OCI-LY7 (cell line): Measurements from ENCODE around the gene WDR5. TPM values are rescaled to one million over a fixed set of nuclear protein-coding genes. Genes with fewer than 3 reads are reported as not detected.

Source experiments
- BruUV-seq: library from RNA; stranded (reverse); fragments of 400-500 nt; replicated peaks from 2 replicates; lab custom pipeline; 2021; lab: Mats Ljungman, UMichigan
- CTCF ChIA-PET: fragments of 300-600 bp; sonication (Branson Sonifier 250); formaldehyde crosslinking; loops from one replicate; lab custom pipeline; 2022; ENCODE audit warnings: antibody characterized with exemption; ENCODE audit not compliant: unreplicated experiment; lab: Charles Lee
- POLR2A ChIA-PET: fragments of 300-600 bp; sonication (Branson Sonifier 250); formaldehyde crosslinking; loops from one replicate; lab custom pipeline; 2022; ENCODE audit warnings: antibody characterized with exemption; lab: Charles Lee
- DNase-seq: peaks from one replicate; pipeline ENCODE4 v3.0.0-alpha.2; 2015; ENCODE audit warnings: low spot score
- H2AFZ ChIP-seq: fragments of 200-600 bp; sonication (generic), shearing (Covaris generic); 2 replicates; pipeline ENCODE4 v1.6.1; 2014; ENCODE audit warnings: mild to moderate bottlenecking, antibody characterized with exemption, low read length, moderate library complexity
- H3K27ac ChIP-seq: fragments of 200-600 bp; sonication (generic); 2 replicates; pipeline ENCODE4 v1.5.1; 2014; ENCODE audit warnings: mixed run types, low read depth, mild to moderate bottlenecking, moderate library complexity, low read length, inconsistent platforms; ENCODE audit not compliant: poor library complexity, severe bottlenecking
- H3K36me3 ChIP-seq: fragments of 200-600 bp; sonication (generic); 2 replicates; pipeline ENCODE4 v1.6.1; 2014; ENCODE audit warnings: mild to moderate bottlenecking, antibody characterized with exemption, low read length, moderate library complexity, mixed read lengths; ENCODE audit not compliant: insufficient read depth
- H3K4me1 ChIP-seq: fragments of 200-600 bp; sonication (generic); 2 replicates; pipeline ENCODE4 v1.5.1; 2014; ENCODE audit warnings: mild to moderate bottlenecking, low read length; ENCODE audit not compliant: insufficient read depth, poor library complexity, severe bottlenecking
- H3K4me2 ChIP-seq: fragments of 200-600 bp; sonication (generic); 2 replicates; pipeline ENCODE4 v1.6.1; 2014; ENCODE audit warnings: mild to moderate bottlenecking, low read length
- H3K4me3 ChIP-seq: fragments of 200-600 bp; sonication (generic); 2 replicates; pipeline ENCODE4 v1.5.1; 2014; ENCODE audit warnings: mild to moderate bottlenecking, low read depth, low read length; ENCODE audit not compliant: poor library complexity, severe bottlenecking
- H3K79me2 ChIP-seq: fragments of 200-600 bp; sonication (generic); 2 replicates; pipeline ENCODE4 v1.6.1; 2016; ENCODE audit warnings: low read depth, mild to moderate bottlenecking, low read length, moderate library complexity, mixed read lengths; ENCODE audit not compliant: insufficient read depth
- H3K9me2 ChIP-seq: fragments of 200-600 bp; sonication (generic); 2 replicates; pipeline ENCODE4 v1.6.1; 2016; ENCODE audit warnings: mild to moderate bottlenecking, low read length, mixed read lengths; ENCODE audit not compliant: insufficient read depth
- H3K9me3 ChIP-seq: fragments of 200-600 bp; sonication (generic); 2 replicates; pipeline ENCODE4 v1.6.1; 2014; ENCODE audit warnings: mild to moderate bottlenecking, mixed run types, low read length, mixed read lengths
- H4K20me1 ChIP-seq: fragments of 200-600 bp; sonication (generic); 2 replicates; pipeline ENCODE4 v1.6.1; 2014; ENCODE audit warnings: mild to moderate bottlenecking, antibody characterized with exemption, low read length, moderate library complexity, mixed read lengths; ENCODE audit not compliant: insufficient read depth
- CTCF ChIP-seq: fragments of 200-600 bp; sonication (generic); conservative IDR thresholded peaks from 2 replicates; pipeline ENCODE4 v1.5.1; 2014; ENCODE audit warnings: mild to moderate bottlenecking, antibody characterized with exemption, low read length, moderate library complexity, mixed read lengths
- EZH2phosphoT487 ChIP-seq: fragments of 200-600 bp; sonication (generic); IDR thresholded peaks from 2 replicates; pipeline ENCODE4 v1.6.1; 2018; ENCODE audit warnings: low read depth, borderline replicate concordance, mild to moderate bottlenecking, mixed run types, antibody characterized with exemption, low read length, moderate library complexity, mixed read lengths
- intact Hi-C: fragments of 100-400 bp; cut with micrococcal nuclease; formaldehyde crosslinking; loops from one replicate; pipeline ENCODE4 v1.10.0; 2022; ENCODE audit not compliant: unreplicated experiment
- total RNA-seq, 2 experiments: library from RNA; depleted of rRNA in 1 of 2; stranded (reverse); fragments of >200 nt in 1 of 2; shearing (Covaris generic) in 1 of 2; gene quantifications; 2 replicates each; pipeline ENCODE4 v1.2.3, GENCODE V29; 2014 to 2022

The WDR5 gene
- total RNA-seq, 2 experiments from 2014 or later: 32.5 to 44.6 TPM

GRCh38 chr9:134146774-134147493 is 11.1 kb downstream of the WDR5 start:
- no peak for DNase-seq
- Histone ChIP-seq H2AFZ (no peak overlapping the region), H4K20me1 (no peaks in the 10 kb centered on the region), H3K79me2 (no peaks in the 10 kb centered on the region), H3K9me3 (no peaks in the 10 kb centered on the region), H3K36me3 (peaks cover 86% of the 10 kb centered on the region), H3K9me2 (no peaks in the 10 kb centered on the region), H3K4me2 (no peak overlapping the region), H3K4me3 (no peak overlapping the region), H3K27ac (no peak overlapping the region), H3K4me1 (no peaks in the 10 kb centered on the region)
- no peak for TF ChIP-seq CTCF
- no peak for TF ChIP-seq EZH2phosphoT487
- no TSS peak for BruUV-seq
- intact Hi-C loops: no loop called here
- ChIA-PET CTCF (no interaction called here), POLR2A (interaction anchor here (0.6 kb wide), 1 partner anchor 13 kb away, joined by 3 read pairs; no protein-coding TSS in a partner anchor)

- POLR2A ChIA-PET: interaction anchor here (0.5 kb wide), 1 partner anchor 257 kb away, joined by 4 read pairs; no protein-coding TSS in a partner anchor
- Histone ChIP-seq H2AFZ (no peak overlapping the region), H3K4me1 (no peaks in the 10 kb centered on the region), H3K9me3 (no peaks in the 10 kb centered on the region), H4K20me1 (no peaks in the 10 kb centered on the region), H3K4me2 (no peak overlapping the region), H3K4me3 (no peak overlapping the region), H3K36me3 (peaks cover 92% of the 10 kb centered on the region), H3K79me2 (no peaks in the 10 kb centered on the region), H3K27ac (no peak overlapping the region), H3K9me2 (no peaks in the 10 kb centered on the region)
- no TSS peak for BruUV-seq
- TF ChIP-seq CTCF (no peak), EZH2phosphoT487 (no peak)
- DNase-seq: no peak
- CTCF ChIA-PET: no interaction called here
- intact Hi-C loops: no loop called here
Measured at GRCh38 chr9:134149380-134149779, 13.5 kb downstream of the WDR5 start.

- H4K20me1 ChIP-seq: no peaks in the 10 kb centered on the region
- peaks cover 93% of the 10 kb centered on the region for H3K36me3 ChIP-seq
- no TSS peak for BruUV-seq
- H3K4me2 ChIP-seq: no peak overlapping the region
- no peaks in the 10 kb centered on the region for H3K4me1 ChIP-seq
- H2AFZ ChIP-seq: no peak overlapping the region
- no peak for DNase-seq
- CTCF ChIA-PET: no interaction called here
- TF ChIP-seq EZH2phosphoT487: no peak
- TF ChIP-seq CTCF: no peak
- H3K79me2 ChIP-seq: no peaks in the 10 kb centered on the region
- no peaks in the 10 kb centered on the region for H3K9me3 ChIP-seq
- POLR2A ChIA-PET: no interaction called here
- no peak overlapping the region for H3K27ac ChIP-seq
- no peaks in the 10 kb centered on the region for H3K9me2 ChIP-seq
- no peak overlapping the region for H3K4me3 ChIP-seq
- intact Hi-C loops: no loop called here
Measured at GRCh38 chr9:134150557-134151214, 14.8 kb downstream of the WDR5 start.
